Transverse colon (tissue), 4 donors: ENCODE results near the gene LARGE1. TPM values are rescaled to one million over a fixed set of nuclear protein-coding genes. Genes with fewer than 3 reads are reported as not detected.

Experiments
- DNase-seq: peaks from one replicate; pipeline ENCODE4 v3.0.0-alpha.2; 2019
- H3K27ac ChIP-seq, 4 donors: fragments of 200-600 bp; sonication (generic); 2 replicates each; pipeline ENCODE4 v1.5.1; 2016 to 2018; ENCODE audit warnings: inconsistent platforms in 4 of 4
- H3K27me3 ChIP-seq: fragments of 200-600 bp; sonication (generic); 2 replicates; pipeline ENCODE4 v1.5.1; 2017; ENCODE audit warnings: inconsistent platforms
- H3K36me3 ChIP-seq, 4 donors: fragments of 200-600 bp; sonication (generic); 2 replicates each; pipeline ENCODE4 v1.5.1; 2017 to 2019; ENCODE audit warnings: inconsistent platforms in 4 of 4
- H3K4me1 ChIP-seq, 4 donors: fragments of 200-600 bp; sonication (generic); 2 replicates each; pipeline ENCODE4 v1.5.1; 2017 to 2020; ENCODE audit warnings: inconsistent platforms in 4 of 4
- H3K4me3 ChIP-seq, 4 donors: fragments of 200-600 bp; sonication (generic); 1 replicate in 1 of 4; 2 replicates in 3 of 4; pipeline versions ENCODE4 v1.5.1 to v1.6.1; 2017 to 2019; ENCODE audit warnings: inconsistent platforms in 4 of 4
- H3K9me3 ChIP-seq, 2 donors: fragments of 200-600 bp; sonication (generic); 2 replicates each; pipeline ENCODE4 v1.5.1; 2017 to 2019; ENCODE audit warnings: inconsistent platforms in 2 of 2
- CTCF ChIP-seq, 5 experiments: fragments of 200-600 bp in 3 of 5; fragments of 450-650 bp in 2 of 5; sonication (generic) in 3 of 5; IDR thresholded peaks; 1 replicate in 2 of 5; 2 replicates in 3 of 5; pipeline ENCODE4 v1.5.1; 2016 to 2017; ENCODE audit warnings: antibody characterized with exemption in 5 of 5, inconsistent platforms in 3 of 5, mild to moderate bottlenecking in 2 of 5, moderate library complexity in 1 of 5
- EP300 ChIP-seq: sonication (generic); formaldehyde crosslinking; IDR thresholded peaks from one replicate; pipeline ENCODE4 v1.6.1; 2017; ENCODE audit warnings: antibody characterized with exemption, low read depth
- POLR2A ChIP-seq: fragments of 450-650 bp; IDR thresholded peaks from one replicate; pipeline ENCODE4 v1.6.1; 2016; ENCODE audit warnings: antibody characterized with exemption, mild to moderate bottlenecking, moderate library complexity
- POLR2AphosphoS5 ChIP-seq, 3 donors: sonication (generic); formaldehyde crosslinking; IDR thresholded peaks; one replicate each; pipeline ENCODE4 v1.6.1; 2016; ENCODE audit warnings: antibody characterized with exemption in 3 of 3
- WGBS, 2 donors: methylation state at CpG; one replicate each; pipeline ENCODE4 v1.1.5; 2018; ENCODE audit warnings: low coverage in 1 of 2; 5-methylcytosine and 5-hydroxymethylcytosine counted together
- in situ Hi-C, 4 donors: fragments of 200-750 bp; cut with MboI; loops; one replicate each; pipeline versions ENCODE4 v1.15.0 to v1.15.1; 2017; ENCODE audit warnings: low sequenced_read_pairs in 3 of 4, low pct_ligation_motif_present in 1 of 4, low pct_unique_long_range_greater_than_20kb in 1 of 4
- intact Hi-C: fragments of 100-400 bp; cut with DNase I; formaldehyde crosslinking; loops from one replicate; pipeline ENCODE4 v1.15.1; 2023; ENCODE audit warnings: low total_unique reads
- total RNA-seq, 4 donors: library from RNA; depleted of rRNA; stranded (reverse); fragments of >200 nt; gene quantifications; one replicate each; pipeline ENCODE4 v1.1.0, GENCODE V29; 2016

The LARGE1 gene
- total RNA-seq, 4 donors from 2014 or later = 46.5 to 304 (median 80.5) TPM

GRCh38 chr22:33405194-33405593 lies 515.1 kb downstream of the LARGE1 start:
- TF ChIP-seq POLR2A (no peak), EP300 (no peak), CTCF (IDR thresholded peaks at IDR 0.05) (no peak), POLR2AphosphoS5 (IDR thresholded peaks at IDR 0.05) (no peak)
- no peak for DNase-seq
- Histone ChIP-seq H3K9me3 (no peaks in the 10 kb centered on the region), H3K27me3 (no peaks in the 10 kb centered on the region), H3K27ac (no peak overlapping the region), H3K4me3 (no peak overlapping the region), H3K36me3 (no peaks in the 10 kb centered on the region), H3K4me1 (peaks cover 0 to 1% (median 0%) of the 10 kb centered on the region in 4 donors)
- in situ Hi-C loops (loop anchor here in 1 of 4 donors (10.0 kb wide), 1 partner anchor 60 kb away; no protein-coding TSS in a partner anchor), intact Hi-C loops (no loop called here)
- WGBS, 2 donors = 76% methylated on average over 3 of the region's 3 CpGs; no CpG with 5 or more reads in 1 of the 2 donors

GRCh38 chr22:33404723-33405122 lies 515.6 kb downstream of the LARGE1 start:
- no peak overlapping the region for H3K4me3 ChIP-seq
- H3K36me3 ChIP-seq = no peaks in the 10 kb centered on the region
- H3K27ac ChIP-seq = no peak overlapping the region
- TF ChIP-seq CTCF (IDR thresholded peaks at IDR 0.05) = no peak
- TF ChIP-seq POLR2A = no peak
- TF ChIP-seq EP300 = no peak
- no peak for TF ChIP-seq POLR2AphosphoS5 (IDR thresholded peaks at IDR 0.05)
- DNase-seq = no peak
- H3K27me3 ChIP-seq = no peaks in the 10 kb centered on the region
- in situ Hi-C loops = loop anchor here in 1 of 4 donors (10.0 kb wide), 1 partner anchor 60 kb away; no protein-coding TSS in a partner anchor
- intact Hi-C loops = no loop called here
- H3K9me3 ChIP-seq = no peaks in the 10 kb centered on the region
- peaks cover 0 to 6% (median 0%) of the 10 kb centered on the region in 4 donors for H3K4me1 ChIP-seq
- WGBS, 2 donors = 77 to 84% methylated on average over 3 of the region's 3 CpGs

- Histone ChIP-seq H3K36me3 (no peaks in the 10 kb centered on the region), H3K9me3 (no peaks in the 10 kb centered on the region), H3K4me1 (peaks cover 0 to 7% (median 0%) of the 10 kb centered on the region in 4 donors), H3K4me3 (no peak overlapping the region), H3K27me3 (no peaks in the 10 kb centered on the region), H3K27ac (no peak overlapping the region)
- intact Hi-C loops (no loop called here), in situ Hi-C loops (loop anchor here in 1 of 4 donors (10.0 kb wide), 1 partner anchor 58 kb away; no protein-coding TSS in a partner anchor)
- no peak for TF ChIP-seq POLR2AphosphoS5 (IDR thresholded peaks at IDR 0.05)
- TF ChIP-seq POLR2A = no peak
- TF ChIP-seq CTCF (IDR thresholded peaks at IDR 0.05) = no peak
- no peak for TF ChIP-seq EP300
- 89 to 94% methylated on average over 3 of the region's 3 CpGs for WGBS, 2 donors
- no peak for DNase-seq
These were observed 518.0 kb downstream of the LARGE1 start for GRCh38 chr22:33402325-33402724.

GRCh38 chr22:33401291-33401690 lies 519.0 kb downstream of the LARGE1 start:
- DNase-seq = no peak
- in situ Hi-C loops (loop anchor here in 1 of 4 donors (10.0 kb wide), 1 partner anchor 56 kb away; no protein-coding TSS in a partner anchor), intact Hi-C loops (no loop called here)
- Histone ChIP-seq H3K27me3 (no peaks in the 10 kb centered on the region), H3K36me3 (no peaks in the 10 kb centered on the region), H3K27ac (no peak overlapping the region), H3K9me3 (no peaks in the 10 kb centered on the region), H3K4me1 (peaks cover 0 to 7% (median 0%) of the 10 kb centered on the region in 4 donors), H3K4me3 (no peak overlapping the region)
- TF ChIP-seq POLR2A (no peak), POLR2AphosphoS5 (IDR thresholded peaks at IDR 0.05) (no peak), EP300 (no peak), CTCF (IDR thresholded peaks at IDR 0.05) (no peak)
- WGBS, 2 donors = 83 to 92% methylated on average over 5 of the region's 5 CpGs
